ELR (cell line): ENCODE results near the gene RTN4R.
A peak's percentile ranks its signal among the peaks of the same experiment; 100 is the strongest.

ENCODE experiments used
- DNase-seq: peaks from one replicate; pipeline ENCODE4 v3.0.0-alpha.2; 2015; ENCODE audit warnings: low read depth

Gene RTN4R

GRCh38 chr22:20257212-20258020 lies 10.7 kb downstream of the RTN4R start:
- no peak for DNase-seq

- no peak for DNase-seq
Measured at GRCh38 chr22:20256551-20257211, 11.4 kb downstream of the RTN4R start.

GRCh38 chr22:20256027-20256426 lies 12.1 kb downstream of the RTN4R start:
- no peak for DNase-seq

DNA sequence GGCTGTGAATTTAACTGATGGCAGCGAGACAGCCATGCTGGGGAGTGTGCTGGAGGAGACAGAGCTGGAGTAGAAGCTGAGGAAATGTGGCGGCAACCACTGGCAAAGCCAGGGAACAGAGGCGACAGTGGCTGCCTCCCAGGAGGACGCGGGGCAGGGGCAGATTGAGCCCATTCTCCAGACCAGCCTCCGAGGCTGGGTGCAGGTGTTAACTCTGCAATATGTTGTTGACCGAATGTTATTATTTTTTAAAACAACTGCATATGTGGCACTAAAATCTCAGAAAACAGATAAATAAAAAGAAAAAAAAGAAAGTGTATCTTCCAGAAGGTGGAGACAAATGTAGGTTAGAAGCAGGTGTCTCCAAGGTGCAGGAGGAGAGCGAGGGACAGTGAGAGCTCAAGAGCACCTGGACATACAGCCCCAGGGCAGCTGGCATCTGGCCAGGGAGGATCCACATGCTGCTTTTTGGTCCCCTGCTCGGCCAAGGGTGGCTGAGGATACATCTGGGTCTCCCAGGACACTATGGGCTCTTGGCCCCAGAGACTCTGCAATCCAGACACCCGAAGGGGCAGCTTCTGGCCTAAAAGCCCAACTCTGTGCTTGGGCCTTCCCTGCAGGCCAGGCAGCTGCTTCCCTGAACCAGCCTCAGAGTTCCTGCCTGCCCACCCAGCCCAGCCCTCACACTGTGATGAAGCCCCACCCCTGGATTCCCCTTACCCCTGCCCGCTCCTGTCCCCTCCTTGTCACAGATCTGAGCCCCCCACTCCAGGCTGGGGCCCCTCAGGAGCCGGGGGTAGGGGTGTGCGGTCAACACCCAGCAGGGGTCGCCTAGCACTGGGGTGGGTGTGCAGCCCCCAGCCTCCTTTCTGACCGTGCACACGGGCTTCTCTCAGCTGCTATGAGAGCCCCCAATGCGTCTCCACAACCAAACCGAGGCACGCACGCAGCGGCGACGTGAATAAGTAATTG lies 12.9 kb downstream of the RTN4R start:
- no peak for DNase-seq

DNA sequence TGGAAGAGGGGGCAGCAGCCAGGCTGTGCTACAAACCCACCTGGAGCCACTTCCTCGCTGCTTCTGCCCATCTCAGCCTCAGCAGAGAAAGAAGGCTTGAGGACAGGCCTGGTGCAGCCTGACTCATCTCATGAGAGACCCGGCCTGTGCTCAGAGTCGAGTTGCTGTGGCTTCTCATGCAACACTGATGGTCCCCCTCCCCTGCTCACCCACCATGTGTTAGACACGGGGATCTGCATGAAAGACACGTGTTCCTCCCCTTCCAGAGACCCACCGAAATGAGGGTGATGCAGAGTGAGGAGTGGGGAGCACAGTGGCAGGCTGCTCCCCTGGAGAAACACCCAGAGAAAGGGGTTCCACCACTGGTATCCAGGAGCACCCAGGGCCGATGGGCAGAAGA lies 15.0 kb downstream of the RTN4R start:
- DNase-seq, result no peak

GRCh38 chr22:20251981-20252380 lies 16.1 kb downstream of the RTN4R start:
- DNase-seq, result no peak

- no peak for DNase-seq
Measured at GRCh38 chr22:20251491-20251890, 16.6 kb downstream of the RTN4R start.

DNA sequence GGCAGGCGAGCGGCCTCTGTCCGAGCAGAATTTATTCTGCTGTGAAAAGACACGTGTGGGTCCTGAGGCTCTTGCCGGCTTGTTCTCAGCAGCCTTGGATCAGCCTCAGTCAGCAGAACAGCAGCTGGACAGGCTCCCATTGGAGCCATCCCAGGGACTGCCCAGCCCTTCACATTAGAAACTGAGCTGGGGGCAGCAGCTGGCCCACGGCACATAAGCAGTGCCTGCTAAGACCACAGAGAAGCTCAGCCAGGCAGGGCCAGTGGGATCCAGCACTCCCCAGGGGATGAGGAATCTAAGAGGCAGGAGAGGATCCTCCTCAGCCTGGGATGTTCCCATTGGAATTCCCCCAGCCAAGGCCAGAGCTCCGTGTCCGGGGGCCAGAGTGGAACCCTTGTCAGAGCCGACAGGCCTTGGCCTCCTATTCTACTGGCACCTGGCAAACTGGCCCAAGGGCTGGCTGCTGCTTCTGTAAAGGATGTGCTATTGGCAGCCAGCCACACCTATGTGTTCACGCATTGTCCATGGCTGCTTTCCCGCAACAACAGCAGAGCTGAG lies 18.2 kb downstream of the RTN4R start:
- DNase-seq, result no peak

DNA sequence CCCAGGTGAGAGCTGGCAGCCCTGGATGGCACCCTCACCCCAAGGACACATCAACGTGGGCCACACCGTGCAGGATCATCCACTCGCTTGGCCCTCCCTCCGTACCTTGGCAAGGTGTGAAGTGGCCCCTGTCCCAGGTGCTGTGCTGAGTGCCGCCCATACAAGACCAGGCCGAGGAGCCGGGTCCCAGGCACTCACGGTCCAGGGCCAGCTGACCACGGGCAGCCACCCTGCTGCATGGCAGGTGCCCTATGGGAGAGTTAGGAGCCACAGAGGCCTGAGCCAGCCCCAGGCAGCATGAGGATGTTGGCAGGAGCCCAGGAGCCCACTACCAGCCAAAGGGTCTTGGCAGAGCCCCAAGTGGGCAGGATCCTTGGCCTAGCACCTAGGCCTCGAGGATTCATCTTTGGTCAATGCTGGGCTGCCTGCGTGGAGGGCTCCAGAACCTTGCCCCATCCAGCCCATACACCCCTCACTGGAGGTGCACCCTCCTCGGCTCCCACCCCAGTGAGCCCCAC lies 19.6 kb downstream of the RTN4R start:
- DNase-seq, result no peak

DNA sequence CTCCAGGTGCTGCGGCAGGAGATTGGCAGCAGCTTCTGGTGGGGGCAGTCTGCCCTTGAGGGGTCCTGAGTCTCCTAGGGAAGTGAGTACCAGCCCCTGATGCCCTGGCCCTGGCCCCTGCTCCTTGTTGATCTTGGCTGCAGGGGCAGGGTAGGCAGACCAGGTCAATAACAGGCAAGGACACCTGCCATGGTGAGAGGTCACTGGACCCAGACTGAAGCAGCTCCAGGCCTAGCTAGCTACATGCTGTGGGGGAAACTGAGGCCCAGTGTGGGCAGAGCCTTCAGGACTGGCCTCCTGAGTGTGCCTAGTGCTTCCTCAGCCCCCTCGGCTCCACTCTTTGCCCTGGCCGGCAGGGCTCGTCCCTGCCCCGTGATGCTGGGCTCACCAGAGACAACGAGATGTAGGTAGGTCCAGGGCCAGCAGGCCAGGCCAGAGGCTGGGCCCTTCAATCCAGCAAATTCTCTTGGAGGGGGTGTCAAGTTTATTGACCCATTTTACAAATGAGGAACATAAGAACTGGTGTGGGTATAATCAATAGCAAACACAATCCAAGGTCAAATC lies 20.4 kb downstream of the RTN4R start:
- DNase-seq, result no peak

- no peak for DNase-seq
Measured at GRCh38 chr22:20247010-20247505, 21.1 kb downstream of the RTN4R start.

- no peak for DNase-seq
Measured at GRCh38 chr22:20246368-20247009, 21.6 kb downstream of the RTN4R start.

GRCh38 chr22:20245577-20246367 lies 22.3 kb downstream of the RTN4R start:
- no peak for DNase-seq

- no peak for DNase-seq
Measured at GRCh38 chr22:20244691-20245576, 23.2 kb downstream of the RTN4R start.

DNA sequence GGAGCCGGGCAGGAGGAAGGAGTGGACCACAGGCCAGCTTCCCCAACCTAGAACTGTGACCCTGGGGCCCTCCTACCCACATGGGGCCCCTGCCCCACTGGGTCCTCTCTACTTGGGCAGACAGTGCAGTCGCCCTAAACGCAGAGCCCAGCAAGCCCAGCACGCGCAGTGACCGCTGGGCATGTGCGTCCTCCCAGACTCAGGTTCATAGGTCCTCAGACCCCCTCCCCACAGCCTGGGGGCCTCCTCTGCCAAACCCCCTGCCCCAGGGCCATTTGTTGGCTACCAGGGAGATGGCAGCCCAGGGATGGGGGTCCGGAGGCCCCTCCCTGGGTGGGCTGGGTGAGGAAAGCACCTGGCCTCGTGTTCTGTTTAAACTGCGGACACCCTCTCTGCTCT lies 23.9 kb downstream of the RTN4R start:
- DNase-seq, result no peak

DNA sequence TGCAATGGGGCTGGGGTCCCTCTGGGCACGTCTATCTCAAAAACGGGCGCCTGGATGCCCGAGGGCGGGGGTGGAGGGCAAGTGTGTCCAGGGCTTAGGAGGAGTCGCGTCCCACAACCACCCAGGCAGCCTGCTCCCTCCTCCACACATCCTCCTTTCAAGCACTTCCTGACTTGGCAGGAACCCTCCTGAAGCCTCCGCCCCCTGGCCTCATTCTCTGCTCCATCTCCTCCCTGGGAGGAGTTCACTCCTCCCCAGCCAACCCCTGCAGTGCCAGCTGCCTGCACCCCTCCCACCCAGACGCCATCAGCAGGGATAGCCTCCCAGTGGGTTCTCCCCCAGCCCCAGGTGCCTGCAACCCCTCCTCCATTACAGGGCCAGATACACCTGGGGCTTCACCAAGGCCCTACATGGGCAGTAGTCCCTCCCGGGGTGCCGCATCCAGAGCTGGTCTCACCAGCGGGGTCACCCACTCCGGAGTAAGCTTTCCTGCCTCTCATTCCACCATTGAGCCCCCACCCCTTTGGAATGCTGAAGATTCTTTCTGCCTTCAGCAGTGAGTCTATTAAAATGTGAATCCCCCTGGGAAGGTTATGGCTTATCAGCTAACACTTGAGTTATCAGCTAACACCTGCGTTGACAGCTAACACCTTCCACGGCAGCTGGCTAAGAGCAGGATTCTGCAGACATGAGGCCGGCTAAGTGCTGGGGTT lies 24.4 kb downstream of the RTN4R start:
- DNase-seq, result peak; percentile 59

GRCh38 chr22:20243176-20243536 lies 25.0 kb downstream of the RTN4R start:
- DNase-seq, result no peak

- DNase-seq, result no peak
Measured at GRCh38 chr22:20242393-20243175, 25.5 kb downstream of the RTN4R start.
